Measurements from ENCODE around the gene UMAD1. TPM values are rescaled to one million over a fixed set of nuclear protein-coding genes. Genes with fewer than 3 reads are reported as not detected.

UMAD1 gene
- total RNA-seq, 4 donors from 2014 or later = 5.6 to 13.2 (median 12.1) TPM

GRCh38 chr7:7851381-7851780 lies 210.8 kb downstream of the UMAD1 start:
- DNase-seq (ENCODE audit: low spot score) = no peak
- no peak for ATAC-seq (ENCODE audit: low FRiP score)
- TF ChIP-seq, protein P1, sequence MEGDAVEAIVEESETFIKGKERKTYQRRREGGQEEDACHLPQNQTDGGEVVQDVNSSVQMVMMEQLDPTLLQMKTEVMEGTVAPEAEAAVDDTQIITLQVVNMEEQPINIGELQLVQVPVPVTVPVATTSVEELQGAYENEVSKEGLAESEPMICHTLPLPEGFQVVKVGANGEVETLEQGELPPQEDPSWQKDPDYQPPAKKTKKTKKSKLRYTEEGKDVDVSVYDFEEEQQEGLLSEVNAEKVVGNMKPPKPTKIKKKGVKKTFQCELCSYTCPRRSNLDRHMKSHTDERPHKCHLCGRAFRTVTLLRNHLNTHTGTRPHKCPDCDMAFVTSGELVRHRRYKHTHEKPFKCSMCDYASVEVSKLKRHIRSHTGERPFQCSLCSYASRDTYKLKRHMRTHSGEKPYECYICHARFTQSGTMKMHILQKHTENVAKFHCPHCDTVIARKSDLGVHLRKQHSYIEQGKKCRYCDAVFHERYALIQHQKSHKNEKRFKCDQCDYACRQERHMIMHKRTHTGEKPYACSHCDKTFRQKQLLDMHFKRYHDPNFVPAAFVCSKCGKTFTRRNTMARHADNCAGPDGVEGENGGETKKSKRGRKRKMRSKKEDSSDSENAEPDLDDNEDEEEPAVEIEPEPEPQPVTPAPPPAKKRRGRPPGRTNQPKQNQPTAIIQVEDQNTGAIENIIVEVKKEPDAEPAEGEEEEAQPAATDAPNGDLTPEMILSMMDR (IDR thresholded peaks at IDR 0.05) = no peak

DNA sequence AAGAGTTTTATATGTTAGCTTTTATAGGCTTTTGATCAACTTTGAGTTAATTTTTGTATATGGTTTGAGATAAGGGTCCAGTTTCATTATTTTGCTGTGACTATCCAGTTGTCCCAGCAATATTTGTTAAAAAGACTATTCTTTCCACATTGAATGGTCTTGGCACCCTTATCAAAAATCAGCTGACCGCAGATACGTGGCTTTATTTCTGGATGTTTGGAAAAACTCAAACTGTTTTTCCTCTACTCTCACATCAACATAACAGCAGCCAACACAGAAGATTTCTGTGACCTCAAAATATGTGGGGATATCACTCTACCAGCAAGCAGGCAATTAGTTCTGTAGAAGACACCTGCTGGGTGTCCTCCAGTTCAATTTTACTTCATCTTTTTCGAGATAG lies 211.4 kb downstream of the UMAD1 start:
- DNase-seq (ENCODE audit: low spot score) (no peak), ATAC-seq (ENCODE audit: low FRiP score) (no peak)
- TF ChIP-seq, protein P1 (IDR thresholded peaks at IDR 0.05) = no peak

DNA sequence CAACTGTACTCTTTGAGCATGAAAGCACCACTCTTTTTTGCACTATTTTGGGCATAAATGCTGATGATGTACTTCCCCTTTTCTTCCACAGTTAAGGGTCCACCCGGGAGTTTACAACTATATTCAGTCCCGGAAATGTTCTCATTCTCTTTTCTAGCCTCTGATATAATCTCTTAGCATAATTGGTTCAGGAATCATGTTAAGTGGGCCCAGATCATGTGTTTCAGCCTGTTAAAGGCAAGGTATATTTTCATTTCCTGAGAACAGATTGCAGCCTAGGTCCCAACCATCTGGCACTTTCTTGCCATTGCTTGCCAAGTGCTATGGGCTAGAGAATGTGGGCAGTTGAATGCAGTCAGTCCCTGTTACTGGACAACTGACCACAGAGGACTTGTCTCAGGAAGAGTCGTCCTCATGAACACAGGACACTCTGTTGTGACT lies 216.6 kb downstream of the UMAD1 start:
- ATAC-seq (ENCODE audit: low FRiP score) (no peak), DNase-seq (ENCODE audit: low spot score) (no peak)
- TF ChIP-seq, protein P1 (IDR thresholded peaks at IDR 0.05) = no peak

DNA sequence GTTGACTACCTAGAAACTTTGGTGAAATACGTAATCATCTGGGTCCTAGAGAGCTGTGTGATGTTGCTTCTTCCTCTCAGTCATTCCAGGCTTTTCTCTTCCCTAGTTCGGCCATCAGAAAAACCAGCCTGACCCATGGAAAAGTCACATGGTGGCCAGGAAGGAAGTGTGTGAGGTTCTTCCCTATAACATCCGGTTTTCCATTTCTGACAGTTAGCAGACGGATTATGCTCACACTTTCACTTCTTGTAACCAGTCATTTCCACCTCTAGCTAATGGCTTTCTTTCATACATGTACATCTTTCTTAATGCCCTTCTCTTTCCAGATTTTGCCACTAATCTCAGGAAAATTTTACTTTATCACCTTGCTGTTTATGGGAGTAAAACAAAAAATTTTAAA lies 218.0 kb downstream of the UMAD1 start:
- no peak for ATAC-seq (ENCODE audit: low FRiP score)
- TF ChIP-seq, protein P1 (IDR thresholded peaks at IDR 0.05) = no peak
- no peak for DNase-seq (ENCODE audit: low spot score)

- TF ChIP-seq, protein P1 (IDR thresholded peaks at IDR 0.05) = no peak
- ATAC-seq (ENCODE audit: low FRiP score) (no peak), DNase-seq (ENCODE audit: low spot score) (no peak)
These were observed 218.9 kb downstream of the UMAD1 start for GRCh38 chr7:7859411-7859810.

- no peak for DNase-seq (ENCODE audit: low spot score)
- TF ChIP-seq, protein P1 (IDR thresholded peaks at IDR 0.05) = no peak
- ATAC-seq (ENCODE audit: low FRiP score) = no peak
These were observed 220.7 kb downstream of the UMAD1 start for GRCh38 chr7:7861211-7861633.

DNA sequence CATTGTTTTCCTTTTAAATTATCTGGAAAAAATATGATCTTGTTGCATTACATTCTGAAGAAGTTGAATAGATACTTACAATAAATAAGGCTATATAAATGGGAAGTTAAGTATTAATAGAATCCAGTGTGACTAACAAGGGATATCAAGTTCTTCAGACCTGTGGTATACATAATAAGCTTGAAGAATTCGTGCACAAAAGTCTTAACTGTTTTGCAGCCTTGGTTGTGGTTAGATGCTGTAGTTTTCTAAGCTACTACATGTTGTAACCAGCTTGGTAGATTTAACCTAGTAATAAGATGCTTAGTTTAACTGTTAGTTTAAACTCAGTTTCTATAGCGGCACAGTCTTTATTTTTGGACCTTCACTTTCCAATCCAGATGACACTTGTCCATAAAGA lies 221.8 kb downstream of the UMAD1 start:
- no peak for DNase-seq (ENCODE audit: low spot score)
- no peak for ATAC-seq (ENCODE audit: low FRiP score)
- TF ChIP-seq, protein P1 (IDR thresholded peaks at IDR 0.05) = no peak
